Adrenal gland (tissue), 12 donors: ENCODE measurements around the gene VKORC1. TPM values are rescaled to one million over a fixed set of nuclear protein-coding genes. Genes with fewer than 3 reads are reported as not detected.

Experiments
- DNase-seq, 7 donors: peaks; one replicate each; pipeline ENCODE4 v3.0.0-alpha.2; 2019 to 2020
- H3K27ac ChIP-seq, 5 donors: fragments of 200-600 bp; sonication (generic) in 4 of 5; 1 replicate in 3 of 5; 2 replicates in 2 of 5; pipeline versions ENCODE4 v1.5.1 to v1.8.0; 2016 to 2020; ENCODE audit warnings: mild to moderate bottlenecking in 1 of 5
- H3K27me3 ChIP-seq: fragments of 200-600 bp; 2 replicates; pipeline ENCODE4 v1.8.0; 2021
- H3K36me3 ChIP-seq, 2 donors: fragments of 200-600 bp; replicated peaks in 1 of 2; 1 replicate in 1 of 2; 2 replicates in 1 of 2; pipeline versions ENCODE4 v1.5.1 to v1.8.0; 2018 to 2022
- H3K4me1 ChIP-seq, 2 donors: fragments of 200-600 bp; replicated peaks in 1 of 2; 1 replicate in 1 of 2; 2 replicates in 1 of 2; pipeline versions ENCODE4 v1.5.1 to v1.8.0; 2018 to 2021
- H3K4me3 ChIP-seq, 4 donors: fragments of 200-600 bp; sonication (generic) in 3 of 4; one replicate each; pipeline ENCODE4 v1.5.1; 2016 to 2018
- H3K9me3 ChIP-seq, 3 donors: fragments of 200-600 bp; sonication (generic) in 1 of 3; replicated peaks in 1 of 3; 1 replicate in 2 of 3; 2 replicates in 1 of 3; pipeline versions ENCODE4 v1.5.1 to v1.8.0; 2016 to 2021
- CTCF ChIP-seq, 6 experiments: fragments of 450-650 bp in 4 of 6; fragments of 200-600 bp in 2 of 6; sonication (generic) in 1 of 6; IDR thresholded peaks; 1 replicate in 5 of 6; 2 replicates in 1 of 6; pipeline versions ENCODE4 v1.5.1 to v1.8.0; 2016 to 2021; ENCODE audit warnings: antibody characterized with exemption in 6 of 6, mild to moderate bottlenecking in 2 of 6, moderate library complexity in 1 of 6
- POLR2A ChIP-seq, 2 donors: fragments of 450-650 bp; IDR thresholded peaks; one replicate each; pipeline ENCODE4 v1.6.1; 2017; ENCODE audit warnings: antibody characterized with exemption in 2 of 2, mild to moderate bottlenecking in 2 of 2, moderate library complexity in 1 of 2
- WGBS, 4 donors: extraction: QIAGEN DNeasy Blood & Tissue Kit in 2 of 4; methylation state at CpG; one replicate each; pipeline versions ENCODE4 v1.1.5 to v1.1.7; 2013 to 2017; 5-methylcytosine and 5-hydroxymethylcytosine counted together
- intact Hi-C, 2 donors: fragments of 100-400 bp; cut with DNase I; formaldehyde crosslinking; loops; one replicate each; pipeline versions ENCODE4 v1.14.1 to v1.15.0; 2022 to 2023
- polyA plus RNA-seq, 3 donors: library from polyadenylated mRNA; stranded (reverse); fragments of 200-250 nt in 2 of 3; fragments of 350-450 nt in 1 of 3; fragmentation: Illumina TruSeq in 1 of 3; extraction: RNeasy Lipid Tissue Mini Kit (QIAGEN cat#74804) in 1 of 3; gene quantifications; one replicate each; pipeline ENCODE4 v1.2.3, GENCODE V29; 2013 to 2014
- total RNA-seq, 9 donors: library from RNA; depleted of rRNA in 4 of 9; stranded (reverse); fragments of >200 nt in 4 of 9; fragments of 120-200 nt in 1 of 9; fragmentation: NEBNext Ultra II Directional in 1 of 9; extraction: Animal tissue kit (Norgen Biotek cat#: 25700) in 1 of 9; gene quantifications; one replicate each; pipeline versions ENCODE4 v1.1.0 to v1.2.4, GENCODE V29; 2013 to 2023
- donor health status: healthy with polysubstance abuse.
- donor health status: Bipolar disorder and iron deficiency.
- donor health status: DM: yes; HTN: yes; CAD: no.
- donor health status: DM: no; HTN: no; CAD: no.
- donor health status: DM: no; HTN: no; CAD: no.
- donor health status: DM: yes; HTN: yes; CAD: no.

Gene VKORC1
- total and polyA plus RNA-seq, 12 donors = 38.6 to 267 (median 120) TPM

GRCh38 chr16:31072540-31073141 is 22.0 kb downstream of the VKORC1 start:
- Histone ChIP-seq H3K4me1 (peaks cover 13 to 29% of the 10 kb centered on the region in 2 donors), H3K27me3 (no peaks in the 10 kb centered on the region), H3K9me3 (no peaks in the 10 kb centered on the region), H3K27ac (peak overlapping the region in 4 of 5 donors; percentile 83 to 98 (median 92)), H3K36me3 (peaks cover 0 to 14% of the 10 kb centered on the region in 2 donors), H3K4me3 (peak overlapping the region; percentile 68 to 100 (median 82))
- peak in 4 of 7 donors; percentile 35 to 72 (median 41) for DNase-seq
- intact Hi-C loops = no loop called here
- TF ChIP-seq CTCF (IDR thresholded peaks at IDR 0.05) = no peak
- no peak for TF ChIP-seq POLR2A (IDR thresholded peaks at IDR 0.05)
- 0 to 3% (median 2%) methylated on average over 25 to 27 of the region's 27 CpGs for WGBS, 4 donors

DNA sequence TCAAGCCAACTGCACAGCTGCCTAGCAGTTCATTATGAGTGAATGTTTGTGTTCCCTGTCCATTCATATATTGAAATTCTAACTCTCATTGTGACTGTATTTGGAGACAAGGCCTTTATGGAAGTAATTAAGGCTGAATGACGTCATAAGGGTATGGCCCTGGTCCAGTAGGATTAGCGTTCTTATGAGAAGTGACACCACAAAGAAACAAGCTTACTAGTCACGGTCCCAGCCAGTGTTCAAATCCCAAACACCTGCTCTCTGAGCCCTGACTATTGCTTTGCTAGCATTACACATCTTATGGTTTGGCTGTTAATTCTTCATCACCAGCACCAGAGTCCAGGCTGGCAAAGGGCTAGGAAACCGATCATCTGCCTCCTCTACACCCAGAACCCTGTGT is 22.7 kb downstream of the VKORC1 start:
- peaks cover 0 to 7% of the 10 kb centered on the region in 2 donors for H3K36me3 ChIP-seq
- TF ChIP-seq POLR2A (IDR thresholded peaks at IDR 0.05) (no peak), CTCF (IDR thresholded peaks at IDR 0.05) (no peak)
- intact Hi-C loops = no loop called here
- WGBS, 4 donors = 34 to 50% (median 41%) methylated on average over 4 of the region's 4 CpGs
- H3K27ac ChIP-seq = peak overlapping the region in 3 of 5 donors; percentile 83 to 98 (median 92)
- no peaks in the 10 kb centered on the region for H3K9me3 ChIP-seq
- no peak for DNase-seq
- H3K4me3 ChIP-seq = no peak overlapping the region
- H3K4me1 ChIP-seq = peaks cover 13 to 29% of the 10 kb centered on the region in 2 donors
- H3K27me3 ChIP-seq = no peaks in the 10 kb centered on the region

DNA sequence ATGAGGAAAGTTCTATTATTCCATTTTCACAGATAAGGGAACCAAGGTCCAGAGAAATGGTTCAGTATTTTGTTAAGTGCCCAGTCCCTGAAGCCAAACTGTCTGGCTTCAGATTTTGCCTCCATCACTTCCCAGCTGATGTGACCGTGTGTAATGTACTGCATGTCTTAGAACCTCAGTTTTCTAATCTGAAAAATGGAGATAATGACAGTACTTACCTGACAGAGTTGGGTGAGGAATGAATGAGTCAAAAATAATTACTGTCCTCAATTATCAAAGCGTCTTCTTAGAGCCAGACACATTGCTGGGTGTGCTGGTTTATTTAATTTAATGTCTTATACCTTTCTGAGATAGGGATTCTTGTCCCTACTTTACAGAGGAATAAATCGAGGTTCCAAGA is 27.3 kb downstream of the VKORC1 start:
- 92 to 93% (median 92%) methylated on average over 3 of the region's 3 CpGs for WGBS, 4 donors
- H3K27ac ChIP-seq = no peak overlapping the region
- no peaks in the 10 kb centered on the region for H3K9me3 ChIP-seq
- no peak for DNase-seq
- no peak overlapping the region for H3K4me3 ChIP-seq
- intact Hi-C loops = no loop called here
- TF ChIP-seq CTCF (IDR thresholded peaks at IDR 0.05) (no peak), POLR2A (IDR thresholded peaks at IDR 0.05) (no peak)
- H3K36me3 ChIP-seq = peaks cover 0 to 12% of the 10 kb centered on the region in 2 donors
- H3K27me3 ChIP-seq = no peaks in the 10 kb centered on the region
- peaks cover 8 to 23% of the 10 kb centered on the region in 2 donors for H3K4me1 ChIP-seq

GRCh38 chr16:31064882-31065461 is 29.6 kb downstream of the VKORC1 start:
- H3K4me3 ChIP-seq = no peak overlapping the region
- peak; percentile 36 to 85 (median 81) for DNase-seq
- whole genome bisulfite sequencing, 4 donors = 44 to 60% (median 55%) methylated on average over 4 of the region's 4 CpGs
- peaks cover 0 to 11% of the 10 kb centered on the region in 2 donors for H3K4me1 ChIP-seq
- H3K27me3 ChIP-seq = no peaks in the 10 kb centered on the region
- no peaks in the 10 kb centered on the region for H3K9me3 ChIP-seq
- H3K36me3 ChIP-seq = peaks cover 0 to 32% of the 10 kb centered on the region in 2 donors
- intact Hi-C loops = no loop called here
- peak overlapping the region; percentile 40 to 90 (median 72) for H3K27ac ChIP-seq
- TF ChIP-seq POLR2A (IDR thresholded peaks at IDR 0.05) (peak in 1 of 2 donors; percentile 11), CTCF (IDR thresholded peaks at IDR 0.05) (no peak)
